Erythroblast (primary cell): Measurements from ENCODE around the gene AKAP8L.
"Not testable (repeated sequence)": the region's sequence is repeated elsewhere in the genome, so short reads cannot be mapped to it uniquely, and the experiment has no call there.

Source experiments
- GATA1 ChIP-seq: IDR thresholded peaks from 2 replicates; pipeline ENCODE4 v1.6.1; 2011; ENCODE audit warnings: low read depth, mild to moderate bottlenecking, control low read depth, low read length, moderate library complexity
- POLR2A ChIP-seq: IDR thresholded peaks from 2 replicates; pipeline ENCODE4 v1.6.1; 2011; ENCODE audit warnings: mild to moderate bottlenecking, low read length

GRCh38 chr19:15352535-15352934 lies 66.3 kb downstream of the AKAP8L start:
- TF ChIP-seq POLR2A, GATA1: not testable (repeated sequence)
